Lower lobe of right lung (tissue), 2 donors: ENCODE data around the gene ALOX15. TPM values are rescaled to one million over a fixed set of nuclear protein-coding genes. Genes with fewer than 3 reads are reported as not detected.

Source experiments
- ATAC-seq, 2 donors: fragments of 200-7000 bp; cut with Tn5 transposase; one replicate each; pipeline ENCODE4 v1.9.1; 2020 to 2022; ENCODE audit warnings: mild to moderate bottlenecking in 2 of 2, moderate library complexity in 2 of 2
- DNase-seq: peaks from one replicate; pipeline ENCODE4 v3.0.0-alpha.2; 2020
- H3K27ac ChIP-seq: fragments of 200-600 bp; one replicate; pipeline ENCODE4 v1.8.0; 2022
- H3K27me3 ChIP-seq: fragments of 200-600 bp; one replicate; pipeline ENCODE4 v1.8.0; 2022; ENCODE audit warnings: low read depth
- H3K36me3 ChIP-seq: fragments of 200-600 bp; one replicate; pipeline ENCODE4 v1.8.0; 2022; ENCODE audit warnings: mild to moderate bottlenecking
- H3K4me1 ChIP-seq: fragments of 200-600 bp; one replicate; pipeline ENCODE4 v1.8.0; 2022
- H3K4me3 ChIP-seq: fragments of 200-600 bp; one replicate; pipeline ENCODE4 v1.8.0; 2022; ENCODE audit warnings: mild to moderate bottlenecking
- H3K9me3 ChIP-seq: fragments of 200-600 bp; one replicate; pipeline ENCODE4 v1.8.0; 2022
- intact Hi-C: fragments of 100-400 bp; cut with DNase I; formaldehyde crosslinking; loops from one replicate; pipeline ENCODE4 v1.11.0; 2022
- total RNA-seq: library from RNA; stranded (reverse); fragmentation: NEBNext Ultra II Directional; extraction: Animal tissue kit (Norgen Biotek cat#: 25700); gene quantifications from one replicate; pipeline ENCODE4 v1.2.1, GENCODE V29; 2021
- TF ChIP-seq, protein P1 (sequence below): fragments of 200-600 bp; IDR thresholded peaks from one replicate; pipeline ENCODE4 v1.8.0; 2022; ENCODE audit warnings: antibody characterized with exemption, mild to moderate bottlenecking
- donor health status: DM: no; HTN: yes; CAD: no; lungs with severe emphysema.

Gene ALOX15
- total RNA-seq, 1 donor from 2014 or later = 6.1 TPM

DNA sequence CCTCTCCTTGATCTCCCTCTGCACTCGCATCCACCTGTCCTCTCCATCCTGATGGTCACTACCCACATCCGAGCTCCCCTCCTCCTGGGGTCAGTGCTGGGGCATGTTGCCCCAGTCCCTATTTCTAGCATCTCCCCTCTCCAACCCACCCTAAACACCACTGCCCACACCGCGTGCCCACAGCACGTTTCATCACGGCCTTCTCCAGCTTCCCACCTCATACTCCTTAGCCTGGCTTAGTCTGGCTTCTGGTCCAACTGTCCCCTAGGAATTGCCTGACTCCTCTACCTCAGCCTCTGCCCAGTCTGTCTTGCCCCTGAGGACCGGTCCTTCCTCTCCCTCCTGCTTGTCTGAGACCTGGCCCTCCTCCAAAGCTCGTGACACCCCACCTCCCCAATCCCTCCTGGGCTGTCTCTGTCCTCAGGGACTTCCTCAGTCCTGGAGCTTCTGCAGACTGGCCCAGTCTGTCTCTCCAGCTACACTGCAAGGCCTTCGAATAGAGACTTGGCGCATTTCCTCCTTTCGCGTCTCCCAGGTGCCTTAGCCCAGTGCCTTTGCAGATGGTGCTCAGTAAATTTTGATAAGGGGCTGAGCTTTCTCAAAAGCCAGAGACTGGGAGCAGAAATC, 4.9 kb downstream of the ALOX15 start:
- H3K27ac ChIP-seq = no peak overlapping the region
- TF ChIP-seq, protein P1, sequence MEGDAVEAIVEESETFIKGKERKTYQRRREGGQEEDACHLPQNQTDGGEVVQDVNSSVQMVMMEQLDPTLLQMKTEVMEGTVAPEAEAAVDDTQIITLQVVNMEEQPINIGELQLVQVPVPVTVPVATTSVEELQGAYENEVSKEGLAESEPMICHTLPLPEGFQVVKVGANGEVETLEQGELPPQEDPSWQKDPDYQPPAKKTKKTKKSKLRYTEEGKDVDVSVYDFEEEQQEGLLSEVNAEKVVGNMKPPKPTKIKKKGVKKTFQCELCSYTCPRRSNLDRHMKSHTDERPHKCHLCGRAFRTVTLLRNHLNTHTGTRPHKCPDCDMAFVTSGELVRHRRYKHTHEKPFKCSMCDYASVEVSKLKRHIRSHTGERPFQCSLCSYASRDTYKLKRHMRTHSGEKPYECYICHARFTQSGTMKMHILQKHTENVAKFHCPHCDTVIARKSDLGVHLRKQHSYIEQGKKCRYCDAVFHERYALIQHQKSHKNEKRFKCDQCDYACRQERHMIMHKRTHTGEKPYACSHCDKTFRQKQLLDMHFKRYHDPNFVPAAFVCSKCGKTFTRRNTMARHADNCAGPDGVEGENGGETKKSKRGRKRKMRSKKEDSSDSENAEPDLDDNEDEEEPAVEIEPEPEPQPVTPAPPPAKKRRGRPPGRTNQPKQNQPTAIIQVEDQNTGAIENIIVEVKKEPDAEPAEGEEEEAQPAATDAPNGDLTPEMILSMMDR = no peak
- peaks cover 6% of the 10 kb centered on the region for H3K4me1 ChIP-seq
- H3K9me3 ChIP-seq = no peaks in the 10 kb centered on the region
- H3K27me3 ChIP-seq = peaks cover 50% of the 10 kb centered on the region
- no peak overlapping the region for H3K4me3 ChIP-seq
- intact Hi-C loops = no loop called here
- no peak for ATAC-seq
- no peaks in the 10 kb centered on the region for H3K36me3 ChIP-seq
- DNase-seq = no peak

DNA sequence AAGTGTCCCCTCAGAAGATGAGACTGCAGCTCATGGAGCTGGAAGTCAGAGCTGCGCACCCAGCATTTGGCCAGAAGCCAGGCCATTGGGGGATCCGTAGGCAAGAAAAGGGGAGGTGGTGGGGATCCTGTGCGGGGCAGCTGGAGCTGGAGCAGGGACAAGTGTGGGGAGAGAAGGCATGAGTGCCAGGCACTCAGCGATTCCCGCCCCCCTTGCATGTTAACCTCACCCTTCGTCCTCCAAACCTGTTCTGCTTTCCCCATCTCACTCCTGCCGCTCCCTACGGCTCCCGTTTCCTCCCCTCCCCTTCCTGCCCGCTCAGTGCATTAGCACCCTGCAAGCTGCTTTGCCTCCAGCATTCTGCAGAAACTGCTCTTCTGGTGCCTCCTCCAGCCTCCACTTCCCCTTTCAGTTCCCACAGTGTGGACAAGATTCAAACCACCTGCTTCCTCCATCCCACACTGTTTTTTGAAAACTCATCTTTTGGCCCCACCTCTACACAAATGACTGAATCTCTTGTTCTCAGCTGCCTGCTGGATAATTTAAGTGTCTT, 5.6 kb downstream of the ALOX15 start:
- Histone ChIP-seq H3K4me3 (no peak overlapping the region), H3K9me3 (no peaks in the 10 kb centered on the region), H3K27ac (no peak overlapping the region), H3K36me3 (no peaks in the 10 kb centered on the region), H3K27me3 (peaks cover 45% of the 10 kb centered on the region), H3K4me1 (no peaks in the 10 kb centered on the region)
- intact Hi-C loops = no loop called here
- peak; percentile 51 to 61 for ATAC-seq
- DNase-seq = no peak
- TF ChIP-seq, protein P1 = no peak

DNA sequence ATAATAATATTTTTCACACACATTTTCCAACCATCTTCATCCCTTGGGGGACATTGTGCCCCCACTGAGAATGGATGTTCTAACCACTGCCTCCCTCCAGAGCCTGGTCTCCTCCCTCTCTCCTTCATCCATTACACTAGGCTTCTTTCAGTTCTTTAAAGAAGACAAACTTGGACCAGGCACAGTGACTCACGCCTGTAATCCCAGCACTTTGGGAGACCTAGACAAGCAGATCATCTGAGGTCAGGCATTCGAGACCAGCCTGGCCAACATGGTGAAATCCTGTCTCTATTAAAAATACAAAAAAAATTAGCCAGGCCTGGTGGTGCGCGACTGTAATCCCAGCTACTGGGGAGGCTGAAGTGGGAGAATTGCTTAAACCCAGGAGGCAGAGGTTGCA, 6.5 kb downstream of the ALOX15 start:
- DNase-seq (no peak), ATAC-seq (no peak)
- H3K9me3 ChIP-seq = no peaks in the 10 kb centered on the region
- H3K4me1 ChIP-seq = no peaks in the 10 kb centered on the region
- intact Hi-C loops = no loop called here
- H3K36me3 ChIP-seq = no peaks in the 10 kb centered on the region
- H3K27me3 ChIP-seq = peaks cover 45% of the 10 kb centered on the region
- H3K27ac ChIP-seq = no peak overlapping the region
- H3K4me3 ChIP-seq = no peak overlapping the region
- TF ChIP-seq, protein P1 = no peak

DNA sequence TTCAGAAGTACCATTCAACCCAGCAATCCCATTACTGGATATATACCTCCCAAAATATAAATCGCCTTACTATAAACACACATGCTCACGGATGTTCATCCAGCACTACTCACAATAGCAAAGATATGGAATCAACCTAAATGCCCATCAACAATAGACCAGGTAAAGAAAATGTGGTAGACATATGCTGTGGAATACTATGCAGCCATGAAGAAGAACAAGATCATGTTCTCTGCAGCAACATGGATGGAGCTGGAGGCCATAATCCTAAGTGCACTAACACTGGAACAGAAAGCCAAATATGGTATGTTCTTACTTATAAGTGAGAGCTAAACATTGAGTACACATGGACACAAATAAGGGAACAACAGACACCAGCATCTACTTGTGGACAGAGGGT, 7.8 kb downstream of the ALOX15 start:
- H3K4me3 ChIP-seq = no peak overlapping the region
- no peaks in the 10 kb centered on the region for H3K4me1 ChIP-seq
- DNase-seq = no peak
- intact Hi-C loops = no loop called here
- peaks cover 37% of the 10 kb centered on the region for H3K27me3 ChIP-seq
- no peaks in the 10 kb centered on the region for H3K36me3 ChIP-seq
- H3K9me3 ChIP-seq = no peaks in the 10 kb centered on the region
- no peak for ATAC-seq
- TF ChIP-seq, protein P1 = no peak
- H3K27ac ChIP-seq = no peak overlapping the region

DNA sequence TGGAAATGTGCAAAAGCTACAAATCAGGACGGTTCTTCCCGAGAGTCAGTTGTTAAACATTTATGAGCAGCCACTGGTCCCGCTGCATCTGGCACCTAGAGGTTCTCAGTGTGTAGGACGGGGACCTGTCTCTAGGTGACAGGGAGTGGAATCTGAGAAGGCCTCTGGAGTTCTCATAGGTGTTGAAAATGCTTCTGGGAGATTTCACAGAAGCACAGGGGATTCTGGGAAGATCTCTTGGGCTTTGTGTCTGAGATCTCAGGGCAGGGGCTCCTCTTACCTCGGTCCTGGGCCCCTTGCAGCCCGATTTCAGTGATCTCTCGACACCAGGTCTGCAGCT, 8.9 kb downstream of the ALOX15 start:
- no peaks in the 10 kb centered on the region for H3K9me3 ChIP-seq
- no peaks in the 10 kb centered on the region for H3K4me1 ChIP-seq
- intact Hi-C loops = no loop called here
- H3K27me3 ChIP-seq = peaks cover 33% of the 10 kb centered on the region
- H3K27ac ChIP-seq = no peak overlapping the region
- DNase-seq (no peak), ATAC-seq (no peak)
- TF ChIP-seq, protein P1 = no peak
- H3K36me3 ChIP-seq = no peaks in the 10 kb centered on the region
- H3K4me3 ChIP-seq = no peak overlapping the region
